ENCODE measurements around the gene KPTN. TPM values are rescaled to one million over a fixed set of nuclear protein-coding genes. Genes with fewer than 3 reads are reported as not detected.

The KPTN gene
- polyA plus RNA-seq, 4 donors: 8.8 to 18.5 (median 10.4) TPM

- DNase-seq (ENCODE audit: low read depth in 4 of 4, low spot score in 3 of 4): no peak
These were observed 46.5 kb downstream of the KPTN start for GRCh38 chr19:47437500-47437899.

DNA sequence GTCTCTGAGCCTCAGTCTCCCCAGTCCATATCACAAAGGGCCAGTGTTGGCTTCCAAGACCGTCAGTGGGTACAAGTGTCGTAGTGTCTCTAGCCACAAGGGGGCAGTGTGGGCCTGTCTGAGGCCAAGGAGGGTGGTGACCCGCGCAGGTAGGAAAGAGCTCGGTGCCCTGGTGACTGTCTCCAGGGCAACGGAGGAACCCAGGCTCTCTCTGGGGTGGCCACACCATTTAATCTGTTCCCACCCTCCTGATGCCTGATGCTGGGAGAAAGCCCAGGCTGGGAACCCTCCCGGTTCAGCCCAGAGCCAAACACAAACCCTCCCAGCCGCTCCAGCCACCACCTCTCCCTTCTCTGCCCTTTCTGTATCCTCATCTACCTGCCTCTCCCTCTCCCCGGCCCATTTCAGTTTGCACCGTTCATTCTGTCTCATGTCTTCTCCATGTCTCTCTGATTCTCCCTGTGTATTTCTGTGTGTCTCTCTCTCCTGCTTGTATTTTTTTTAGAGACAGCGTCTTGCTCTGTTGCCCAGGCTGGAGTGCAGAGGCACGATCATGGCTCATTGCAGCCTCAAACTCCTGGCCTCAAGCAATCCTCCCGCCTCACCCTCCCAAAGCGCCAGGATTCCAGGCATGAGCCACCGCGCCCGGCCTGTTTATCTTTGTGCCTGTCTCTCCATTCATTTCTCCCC lies 47.2 kb downstream of the KPTN start:
- no peak for DNase-seq (ENCODE audit: low read depth in 4 of 4, low spot score in 3 of 4)

DNA sequence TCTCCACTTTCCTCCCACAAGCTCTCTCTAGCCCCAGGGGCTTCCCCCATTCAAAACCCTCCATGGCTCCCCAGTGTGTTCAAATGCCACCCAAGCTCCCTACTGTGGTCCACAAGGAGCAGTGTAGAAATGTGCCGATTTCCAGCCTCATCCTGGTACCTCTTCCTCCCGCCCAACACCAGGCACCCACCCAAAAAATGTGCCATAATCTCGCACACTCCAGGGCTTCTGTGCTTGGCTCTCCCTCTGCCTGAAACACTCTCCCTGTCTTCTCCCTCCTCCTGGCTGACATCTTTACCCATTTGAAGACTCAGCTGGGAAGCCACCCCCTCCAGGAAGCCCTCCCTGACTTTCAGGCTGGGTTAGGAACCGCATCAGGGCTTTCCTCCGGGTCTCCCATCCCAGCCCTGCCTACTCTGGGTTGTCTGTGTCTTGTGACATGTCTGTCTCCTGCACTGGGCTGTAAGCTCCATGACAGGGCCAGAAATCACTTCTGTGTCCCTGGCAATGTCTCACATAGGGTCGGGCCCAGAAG lies 48.1 kb downstream of the KPTN start:
- DNase-seq (ENCODE audit: low read depth in 4 of 4, low spot score in 3 of 4): no peak

DNA sequence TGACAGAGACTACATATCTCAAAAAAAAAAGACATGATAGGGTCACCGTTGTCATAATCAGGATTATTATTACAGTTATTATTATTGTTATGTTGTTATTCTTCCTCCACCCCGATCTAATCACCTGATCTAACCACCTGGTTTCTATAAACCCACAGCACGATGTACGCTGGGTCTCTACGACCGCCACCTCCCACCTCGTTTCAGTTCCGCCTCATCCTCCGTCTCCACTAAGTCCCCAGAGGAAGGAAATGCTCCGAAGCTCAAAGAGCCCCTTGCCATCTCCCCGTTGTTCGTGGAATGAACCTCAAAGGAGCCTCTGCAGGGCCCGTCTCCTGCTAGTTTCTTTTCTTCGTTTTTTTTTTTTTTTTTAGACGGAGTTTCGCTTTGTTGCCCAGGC lies 48.8 kb downstream of the KPTN start:
- no peak for DNase-seq (ENCODE audit: low read depth in 4 of 4, low spot score in 3 of 4)

- no peak for DNase-seq (ENCODE audit: low read depth in 4 of 4, low spot score in 3 of 4)
These were observed 49.9 kb downstream of the KPTN start for GRCh38 chr19:47434088-47434487.

GRCh38 chr19:47433121-47433520 lies 50.9 kb downstream of the KPTN start:
- DNase-seq (ENCODE audit: low read depth in 4 of 4, low spot score in 3 of 4): no peak

GRCh38 chr19:47432499-47432898 lies 51.5 kb downstream of the KPTN start:
- DNase-seq (ENCODE audit: low read depth in 4 of 4, low spot score in 3 of 4): no peak

GRCh38 chr19:47432091-47432490 lies 51.9 kb downstream of the KPTN start:
- DNase-seq (ENCODE audit: low read depth in 4 of 4, low spot score in 3 of 4): no peak

- DNase-seq (ENCODE audit: low read depth in 4 of 4, low spot score in 3 of 4): no peak
These were observed 53.8 kb downstream of the KPTN start for GRCh38 chr19:47430041-47430802.

- no peak for DNase-seq (ENCODE audit: low read depth in 4 of 4, low spot score in 3 of 4)
These were observed 54.8 kb downstream of the KPTN start for GRCh38 chr19:47429140-47429793.

GRCh38 chr19:47428177-47428894 lies 55.7 kb downstream of the KPTN start:
- peak in 3 of 4 donors; percentile 76 to 82 (median 77) for DNase-seq (ENCODE audit: low read depth in 4 of 4, low spot score in 3 of 4)

- DNase-seq (ENCODE audit: low read depth in 4 of 4, low spot score in 3 of 4): no peak
These were observed 56.5 kb downstream of the KPTN start for GRCh38 chr19:47427241-47428176.

Other genes starting within 250 kb of the KPTN start
- 10 to 100 TPM; 20.9 to 32.2 (median 23.7) TPM for gene CCDC9, start 227.7 kb downstream of the KPTN start, polyA plus RNA-seq (ENCODE audit: insufficient read length in 4 of 4)
- gene INAFM1, start 209.3 kb downstream of the KPTN start, polyA plus RNA-seq (ENCODE audit: insufficient read length in 4 of 4): 10 to 100 TPM in 2 of 4 donors, 1 to 10 TPM in 2; 5.6 to 11.4 (median 8.9) TPM
- gene C5AR1, start 174.4 kb downstream of the KPTN start, polyA plus RNA-seq (ENCODE audit: insufficient read length in 4 of 4): 1 to 10 TPM; 3.8 to 8.1 (median 6.7) TPM
- under 1 TPM; 0.20 to 0.64 (median 0.34) TPM for gene C5AR2, start 152.0 kb downstream of the KPTN start, polyA plus RNA-seq (ENCODE audit: insufficient read length in 4 of 4)
- 10 to 100 TPM in 3 of 4 donors, 1 to 10 TPM in 1; 9.8 to 19.8 (median 11.4) TPM for gene DHX34, start 134.9 kb downstream of the KPTN start, polyA plus RNA-seq (ENCODE audit: insufficient read length in 4 of 4)
- 10 to 100 TPM; 19.9 to 43.5 (median 28.2) TPM for gene MEIS3, start 64.7 kb downstream of the KPTN start, polyA plus RNA-seq (ENCODE audit: insufficient read length in 4 of 4)
- gene SLC8A2, start 12.3 kb downstream of the KPTN start, polyA plus RNA-seq (ENCODE audit: insufficient read length in 4 of 4): under 1 TPM; 0.17 to 0.44 (median 0.29) TPM
- gene NAPA, start 30.8 kb upstream of the KPTN start, polyA plus RNA-seq (ENCODE audit: insufficient read length in 4 of 4): 100 to 1,000 TPM in 3 of 4 donors, 10 to 100 TPM in 1; 91.6 to 163 (median 154) TPM
- gene ZNF541, start 88.9 kb upstream of the KPTN start, polyA plus RNA-seq (ENCODE audit: insufficient read length in 4 of 4): under 1 TPM; 0.19 to 0.50 (median 0.29) TPM
- gene BICRA, start 124.9 kb upstream of the KPTN start, polyA plus RNA-seq (ENCODE audit: insufficient read length in 4 of 4): 10 to 100 TPM; 11.0 to 18.0 (median 13.2) TPM
- 100 to 1,000 TPM in 1 of 4 donors, 10 to 100 TPM in 3; 32.1 to 106 (median 35.1) TPM for gene EHD2, start 229.2 kb upstream of the KPTN start, polyA plus RNA-seq (ENCODE audit: insufficient read length in 4 of 4)